ENCODE data around the gene PEX10. TPM values are rescaled to one million over a fixed set of nuclear protein-coding genes. Genes with fewer than 3 reads are reported as not detected.
A peak's percentile ranks its signal among the peaks of the same experiment; 100 is the strongest.

PEX10 gene
- total RNA-seq, 1 experiment from 2014 or later, result 24.3 TPM

- H4K20me1 ChIP-seq (ENCODE audit: insufficient read depth), result peaks cover 29% of the 10 kb centered on the region
- intact Hi-C loops (cut with micrococcal nuclease; ENCODE audit: unreplicated experiment), result loop anchor here (5.0 kb wide), 1 partner anchor 80 kb away; no protein-coding TSS in a partner anchor
- no peak overlapping the region for H2AFZ ChIP-seq
- no peak for DNase-seq
- no peaks in the 10 kb centered on the region for H3K9me2 ChIP-seq (ENCODE audit: insufficient read depth)
- H3K4me3 ChIP-seq, result peak overlapping the region; percentile 80
- H3K79me2 ChIP-seq (ENCODE audit: low read depth), result peaks cover 56% of the 10 kb centered on the region
- H3K4me1 ChIP-seq (replicated peaks; ENCODE audit: insufficient read depth), result peaks cover 19% of the 10 kb centered on the region
- no peak overlapping the region for H3K27ac ChIP-seq
- H3K36me3 ChIP-seq (ENCODE audit: low read depth), result peaks cover 13% of the 10 kb centered on the region; the same call in 1 of the 2 replicates
- peak overlapping the region; percentile 89 for H3K4me2 ChIP-seq
- peaks cover 6% of the 10 kb centered on the region; the same call in 1 of the 2 replicates for H3F3A ChIP-seq (ENCODE audit: insufficient read depth, low read depth)
- CTCF ChIA-PET, result no interaction called here
- TSS peak; percentile 50 for BruUV-seq (replicated peaks)
- TF ChIP-seq EZH2 (IDR thresholded peaks at IDR 0.05; ENCODE audit: low read depth), result no peak
- TF ChIP-seq CTCF (conservative IDR thresholded peaks at IDR 0.05), result no peak
- H3K9me3 ChIP-seq (ENCODE audit: insufficient read depth, low read depth), result no peaks in the 10 kb centered on the region
- POLR2A ChIA-PET (ENCODE audit: unreplicated experiment), result interaction anchor here (0.6 kb wide), 2 partner anchors 57 to 194 kb away, joined by 4 read pairs; no protein-coding TSS in a partner anchor
- no peaks in the 10 kb centered on the region for H3K27me3 ChIP-seq (ENCODE audit: insufficient read depth, low read depth)
Measured at GRCh38 chr1:2392686-2393085, 19.7 kb downstream of the PEX10 start.

GRCh38 chr1:2391931-2392509 lies 20.3 kb downstream of the PEX10 start:
- peaks cover 19% of the 10 kb centered on the region for H3K4me1 ChIP-seq (replicated peaks; ENCODE audit: insufficient read depth)
- no peak overlapping the region for H3K27ac ChIP-seq
- POLR2A ChIA-PET (ENCODE audit: unreplicated experiment), result interaction anchor here (0.6 to 0.8 kb wide), 4 partner anchors 133 to 193 kb away, joined by 3 to 9 read pairs (median 4); no protein-coding TSS in a partner anchor
- peaks cover 12% of the 10 kb centered on the region; the same call in 1 of the 2 replicates for H3K36me3 ChIP-seq (ENCODE audit: low read depth)
- H3K9me2 ChIP-seq (ENCODE audit: insufficient read depth), result no peaks in the 10 kb centered on the region
- H3K4me2 ChIP-seq, result peak overlapping the region; percentile 89
- H3K9me3 ChIP-seq (ENCODE audit: insufficient read depth, low read depth), result no peaks in the 10 kb centered on the region
- H2AFZ ChIP-seq, result no peak overlapping the region
- DNase-seq, result no peak
- H3F3A ChIP-seq (ENCODE audit: insufficient read depth, low read depth), result peaks cover 6% of the 10 kb centered on the region; the same call in 1 of the 2 replicates
- H3K4me3 ChIP-seq, result peak overlapping the region; percentile 80
- peaks cover 29% of the 10 kb centered on the region for H4K20me1 ChIP-seq (ENCODE audit: insufficient read depth)
- peaks cover 56% of the 10 kb centered on the region for H3K79me2 ChIP-seq (ENCODE audit: low read depth)
- BruUV-seq (replicated peaks), result no TSS peak
- no peaks in the 10 kb centered on the region for H3K27me3 ChIP-seq (ENCODE audit: insufficient read depth, low read depth)
- CTCF ChIA-PET, result interaction anchor here (0.6 to 1.0 kb wide), 5 partner anchors 187 to 217 kb away, joined by 3 to 7 read pairs (median 4); partner anchors contain the start of gene FAAP20
- TF ChIP-seq CTCF (conservative IDR thresholded peaks at IDR 0.05) (no peak), EZH2 (IDR thresholded peaks at IDR 0.05; ENCODE audit: low read depth) (no peak)
- intact Hi-C loops (cut with micrococcal nuclease; ENCODE audit: unreplicated experiment), result loop anchor here (1.0 to 5.0 kb wide), 4 partner anchors 20 to 194 kb away; partner anchors contain the start of genes PEX10 and PRXL2B

GRCh38 chr1:2391041-2391930 lies 21.1 kb downstream of the PEX10 start, which contains the start of the genes MORN1 and RER1:
Gene MORN1, minus strand, starts transcription at chr1:2391554. Its CDS starts 21 bp downstream, at chr1:2391533.
Gene RER1, plus strand, starts transcription at chr1:2391841. Its CDS starts 3,950 bp downstream, at chr1:2395791.
- no peak for TF ChIP-seq EZH2 (IDR thresholded peaks at IDR 0.05; ENCODE audit: low read depth)
- TF ChIP-seq CTCF (conservative IDR thresholded peaks at IDR 0.05), result no peak
- Histone ChIP-seq H3K9me3 (ENCODE audit: insufficient read depth, low read depth) (no peaks in the 10 kb centered on the region), H3K4me2 (peak within 1 kb of the TSS; percentile 89), H3K27ac (no peak within 1 kb of the TSS), H3K27me3 (ENCODE audit: insufficient read depth, low read depth) (no peaks in the 10 kb centered on the region), H2AFZ (peak within 1 kb of the TSS; percentile 90), H3K79me2 (ENCODE audit: low read depth) (peaks cover 56% of the 10 kb centered on the region), H3K36me3 (ENCODE audit: low read depth) (peaks cover 7% of the 10 kb centered on the region; the same call in 1 of the 2 replicates), H4K20me1 (ENCODE audit: insufficient read depth) (peaks cover 29% of the 10 kb centered on the region), H3F3A (ENCODE audit: insufficient read depth, low read depth) (peaks cover 6% of the 10 kb centered on the region; the same call in 1 of the 2 replicates), H3K9me2 (ENCODE audit: insufficient read depth) (no peaks in the 10 kb centered on the region), H3K4me1 (replicated peaks; ENCODE audit: insufficient read depth) (peaks cover 19% of the 10 kb centered on the region), H3K4me3 (peak within 1 kb of the TSS; percentile 80)
- ChIA-PET CTCF (interaction anchor here (0.6 to 1.0 kb wide), 5 partner anchors 186 to 217 kb away, joined by 3 to 7 read pairs (median 4); partner anchors contain the start of gene FAAP20), POLR2A (ENCODE audit: unreplicated experiment) (interaction anchor here (0.6 to 0.8 kb wide), 4 partner anchors 134 to 614 kb away, joined by 3 to 9 read pairs (median 4); no protein-coding TSS in a partner anchor)
- no TSS peak for BruUV-seq (replicated peaks)
- intact Hi-C loops (cut with micrococcal nuclease; ENCODE audit: unreplicated experiment), result loop anchor here (1.0 to 5.0 kb wide), 4 partner anchors 21 to 195 kb away; partner anchors contain the start of genes PEX10 and PRXL2B
- DNase-seq, result peak; percentile 95 to 98

Measured in PC-9 (cell line).